Measurements from ENCODE around the gene ARIH2. TPM values are rescaled to one million over a fixed set of nuclear protein-coding genes. Genes with fewer than 3 reads are reported as not detected.

ARIH2 gene
- total RNA-seq, 1 donor from 2014 or later: 82.3 TPM

DNA sequence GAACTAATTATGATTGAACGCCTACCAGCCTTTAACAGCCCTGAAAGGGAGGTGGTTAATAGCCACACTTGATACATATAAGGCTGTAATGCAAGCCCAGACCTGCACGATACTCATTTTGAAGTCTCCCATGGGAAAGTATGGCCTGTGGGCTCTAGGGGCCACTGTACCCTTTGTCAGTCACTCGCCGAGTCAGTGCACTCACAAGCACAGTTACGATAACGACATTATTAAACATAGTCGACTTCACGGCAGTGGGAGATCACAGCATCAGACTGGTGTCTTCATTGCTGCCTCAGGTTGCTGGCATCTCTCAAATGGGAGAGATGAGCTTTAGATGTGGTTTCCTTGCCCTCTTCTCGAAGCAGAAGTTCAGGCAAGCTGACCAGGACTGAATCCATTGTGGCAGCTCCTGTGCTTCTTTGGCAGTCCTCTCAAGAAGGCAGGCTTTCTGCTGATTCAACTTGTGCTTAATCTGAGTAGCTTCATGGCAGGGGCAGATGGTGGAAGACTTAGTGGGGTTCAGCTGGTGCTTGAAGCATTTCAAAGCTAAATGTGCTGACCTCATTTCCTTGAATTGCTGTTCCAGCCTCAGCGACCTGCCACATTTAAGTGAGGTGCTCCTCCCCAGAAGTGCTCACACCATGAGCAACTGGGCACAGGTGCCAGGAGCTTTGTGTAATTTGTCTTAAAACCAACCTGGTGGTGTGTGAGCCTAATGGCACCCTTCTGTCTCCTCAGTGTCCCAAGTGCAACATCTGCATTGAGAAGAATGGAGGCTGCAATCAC lies 55.6 kb downstream of the ARIH2 start:
- no peaks in the 10 kb centered on the region for H3K9me3 ChIP-seq
- H3K4me1 ChIP-seq: no peaks in the 10 kb centered on the region
- H3K4me3 ChIP-seq: no peak overlapping the region
- TF ChIP-seq, protein P1, sequence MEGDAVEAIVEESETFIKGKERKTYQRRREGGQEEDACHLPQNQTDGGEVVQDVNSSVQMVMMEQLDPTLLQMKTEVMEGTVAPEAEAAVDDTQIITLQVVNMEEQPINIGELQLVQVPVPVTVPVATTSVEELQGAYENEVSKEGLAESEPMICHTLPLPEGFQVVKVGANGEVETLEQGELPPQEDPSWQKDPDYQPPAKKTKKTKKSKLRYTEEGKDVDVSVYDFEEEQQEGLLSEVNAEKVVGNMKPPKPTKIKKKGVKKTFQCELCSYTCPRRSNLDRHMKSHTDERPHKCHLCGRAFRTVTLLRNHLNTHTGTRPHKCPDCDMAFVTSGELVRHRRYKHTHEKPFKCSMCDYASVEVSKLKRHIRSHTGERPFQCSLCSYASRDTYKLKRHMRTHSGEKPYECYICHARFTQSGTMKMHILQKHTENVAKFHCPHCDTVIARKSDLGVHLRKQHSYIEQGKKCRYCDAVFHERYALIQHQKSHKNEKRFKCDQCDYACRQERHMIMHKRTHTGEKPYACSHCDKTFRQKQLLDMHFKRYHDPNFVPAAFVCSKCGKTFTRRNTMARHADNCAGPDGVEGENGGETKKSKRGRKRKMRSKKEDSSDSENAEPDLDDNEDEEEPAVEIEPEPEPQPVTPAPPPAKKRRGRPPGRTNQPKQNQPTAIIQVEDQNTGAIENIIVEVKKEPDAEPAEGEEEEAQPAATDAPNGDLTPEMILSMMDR (IDR thresholded peaks at IDR 0.05): no peak
- H3K27me3 ChIP-seq: no peaks in the 10 kb centered on the region
- no peak overlapping the region for H3K27ac ChIP-seq
- no peak for DNase-seq (ENCODE audit: low spot score in 2 of 2)
- intact Hi-C loops (cut with DNase I): no loop called here
- H3K36me3 ChIP-seq: peaks cover 87 to 91% of the 10 kb centered on the region in 2 donors

DNA sequence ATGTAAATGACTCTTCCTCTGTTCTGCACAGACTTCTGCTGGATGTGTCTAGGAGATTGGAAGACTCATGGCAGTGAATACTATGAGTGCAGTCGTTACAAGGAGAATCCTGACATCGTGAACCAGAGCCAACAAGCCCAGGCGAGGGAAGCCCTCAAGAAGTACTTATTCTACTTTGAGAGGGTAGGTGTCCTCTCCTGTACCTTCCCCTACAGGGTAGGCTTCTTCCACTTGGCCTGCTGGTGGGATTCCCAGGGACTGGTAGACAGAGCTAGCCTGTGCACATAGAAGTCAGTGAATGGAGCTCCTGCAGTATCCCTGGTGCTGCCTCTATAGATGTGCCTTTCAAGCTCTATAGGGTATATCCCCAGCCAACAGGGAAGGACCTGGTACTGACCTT lies 60.8 kb downstream of the ARIH2 start:
- peaks cover 88 to 91% of the 10 kb centered on the region in 2 donors for H3K36me3 ChIP-seq
- no peak overlapping the region for H3K27ac ChIP-seq
- TF ChIP-seq, protein P1 (IDR thresholded peaks at IDR 0.05): no peak
- H3K4me1 ChIP-seq: no peaks in the 10 kb centered on the region
- H3K9me3 ChIP-seq: no peaks in the 10 kb centered on the region
- no peak overlapping the region for H3K4me3 ChIP-seq
- intact Hi-C loops (cut with DNase I): no loop called here
- DNase-seq (ENCODE audit: low spot score in 2 of 2): no peak
- H3K27me3 ChIP-seq: no peaks in the 10 kb centered on the region

DNA sequence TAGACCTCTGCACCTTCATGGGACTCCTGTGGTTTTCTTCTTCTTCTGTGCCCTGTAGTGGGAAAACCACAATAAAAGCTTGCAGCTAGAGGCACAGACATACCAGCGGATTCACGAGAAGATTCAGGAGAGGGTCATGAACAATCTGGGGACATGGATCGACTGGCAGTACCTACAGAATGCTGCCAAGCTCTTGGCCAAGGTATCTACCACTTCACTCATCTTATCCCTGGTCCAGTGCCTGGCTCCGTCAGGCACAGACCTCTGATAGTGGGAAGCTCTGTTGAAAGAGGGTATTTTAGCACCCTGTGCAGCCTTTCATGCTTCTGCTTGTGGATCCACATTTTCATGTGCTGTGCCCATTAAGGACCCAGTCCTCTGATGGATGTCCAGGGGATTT lies 61.7 kb downstream of the ARIH2 start:
- Histone ChIP-seq H3K4me1 (no peaks in the 10 kb centered on the region), H3K27ac (no peak overlapping the region), H3K4me3 (no peak overlapping the region), H3K36me3 (peaks cover 85 to 91% of the 10 kb centered on the region in 2 donors), H3K27me3 (no peaks in the 10 kb centered on the region), H3K9me3 (no peaks in the 10 kb centered on the region)
- TF ChIP-seq, protein P1 (IDR thresholded peaks at IDR 0.05): no peak
- intact Hi-C loops (cut with DNase I): no loop called here
- DNase-seq (ENCODE audit: low spot score in 2 of 2): no peak

DNA sequence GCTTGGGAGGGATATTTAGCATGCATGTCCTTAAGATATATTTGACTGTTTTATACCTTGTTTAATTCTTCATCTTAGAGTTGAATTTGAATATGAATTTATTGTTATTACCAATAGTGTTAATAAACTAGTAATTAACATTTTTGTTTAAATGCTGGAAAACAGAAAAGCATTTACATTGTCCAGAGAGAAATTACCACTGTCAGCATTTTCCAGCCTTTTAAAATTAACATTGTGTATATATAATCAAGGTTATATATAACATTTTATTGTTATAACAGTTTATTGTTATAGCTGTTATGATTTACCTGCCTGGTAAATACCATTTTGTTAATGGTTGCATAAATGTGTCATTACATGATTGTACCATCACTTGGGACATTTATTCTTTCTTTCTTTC lies 63.4 kb downstream of the ARIH2 start:
- DNase-seq (ENCODE audit: low spot score in 2 of 2): no peak
- no peaks in the 10 kb centered on the region for H3K27me3 ChIP-seq
- no peaks in the 10 kb centered on the region for H3K4me1 ChIP-seq
- H3K27ac ChIP-seq: no peak overlapping the region
- TF ChIP-seq, protein P1 (IDR thresholded peaks at IDR 0.05): no peak
- peaks cover 70 to 76% of the 10 kb centered on the region in 2 donors for H3K36me3 ChIP-seq
- intact Hi-C loops (cut with DNase I): no loop called here
- no peaks in the 10 kb centered on the region for H3K9me3 ChIP-seq
- H3K4me3 ChIP-seq: no peak overlapping the region

DNA sequence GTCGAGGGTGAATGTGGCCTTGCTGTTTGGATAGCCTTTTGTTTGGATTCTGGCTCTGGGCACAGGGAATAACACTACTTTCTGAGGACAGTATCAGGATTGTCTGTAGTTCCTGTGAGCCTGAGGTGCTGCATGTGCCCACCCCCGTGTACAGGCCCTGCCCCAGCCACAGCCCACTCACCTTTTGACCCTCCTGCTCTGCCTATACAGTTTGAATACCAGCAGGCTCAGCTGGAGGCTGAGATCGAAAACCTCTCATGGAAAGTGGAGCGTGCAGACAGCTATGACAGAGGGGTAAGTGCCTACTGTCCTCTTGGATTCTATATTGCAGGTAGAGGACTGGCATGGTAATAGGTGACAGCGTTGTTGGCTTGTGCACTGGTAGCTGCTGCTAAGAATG lies 64.0 kb downstream of the ARIH2 start:
- no peaks in the 10 kb centered on the region for H3K4me1 ChIP-seq
- H3K27ac ChIP-seq: no peak overlapping the region
- H3K36me3 ChIP-seq: peaks cover 65 to 69% of the 10 kb centered on the region in 2 donors
- intact Hi-C loops (cut with DNase I): no loop called here
- H3K9me3 ChIP-seq: no peaks in the 10 kb centered on the region
- no peaks in the 10 kb centered on the region for H3K27me3 ChIP-seq
- TF ChIP-seq, protein P1 (IDR thresholded peaks at IDR 0.05): no peak
- H3K4me3 ChIP-seq: no peak overlapping the region
- no peak for DNase-seq (ENCODE audit: low spot score in 2 of 2)

Data from ascending aorta (tissue), 2 donors.